Trophoblast cell (in vitro differentiated cells and primary cell): ENCODE results near the gene SMIM26. TPM values are rescaled to one million over a fixed set of nuclear protein-coding genes. Genes with fewer than 3 reads are reported as not detected.
"Not testable (repeated sequence)": the region's sequence is repeated elsewhere in the genome, so short reads cannot be mapped to it uniquely, and the experiment has no call there.

Experiments
- DNase-seq, 2 donors: peaks; one replicate each; pipeline ENCODE4 v3.0.0-alpha.2; 2016
- H2AFZ ChIP-seq: 2 replicates; pipeline ENCODE4 v1.6.1; 2013; ENCODE audit warnings: low read length, moderate library complexity, mild to moderate bottlenecking; ENCODE audit not compliant: insufficient read depth, poor library complexity
- H2AK5ac ChIP-seq: 2 replicates; pipeline ENCODE4 v1.6.1; 2013; ENCODE audit warnings: mild to moderate bottlenecking, low read length
- H2BK120ac ChIP-seq: 2 replicates; pipeline ENCODE4 v1.6.1; 2013; ENCODE audit warnings: low read length, mild to moderate bottlenecking, moderate library complexity; ENCODE audit not compliant: insufficient read depth, poor library complexity
- H2BK12ac ChIP-seq: 2 replicates; pipeline ENCODE4 v1.6.1; 2013; ENCODE audit warnings: mild to moderate bottlenecking, low read length, moderate library complexity
- H2BK5ac ChIP-seq: 2 replicates; pipeline ENCODE4 v1.6.1; 2013; ENCODE audit warnings: low read length, low read depth, moderate library complexity, mild to moderate bottlenecking; ENCODE audit not compliant: poor library complexity
- H3K14ac ChIP-seq: 2 replicates; pipeline ENCODE4 v1.6.1; 2013; ENCODE audit warnings: mild to moderate bottlenecking, low read length
- H3K18ac ChIP-seq: 2 replicates; pipeline ENCODE4 v1.6.1; 2013; ENCODE audit warnings: mild to moderate bottlenecking, low read length
- H3K23ac ChIP-seq: 2 replicates; pipeline ENCODE4 v1.6.1; 2013; ENCODE audit warnings: low read length
- H3K27ac ChIP-seq: 2 replicates; pipeline ENCODE4 v1.5.1; 2013; ENCODE audit warnings: low read depth, mild to moderate bottlenecking, inconsistent platforms, low read length, moderate library complexity
- H3K27me3 ChIP-seq: 2 replicates; pipeline ENCODE4 v1.6.1; 2013; ENCODE audit warnings: inconsistent platforms, mild to moderate bottlenecking, low read length, moderate library complexity; ENCODE audit not compliant: insufficient read depth
- H3K36me3 ChIP-seq, 2 experiments: 1 replicate in 1 of 2; 2 replicates in 1 of 2; pipeline ENCODE4 v1.6.1; 2013; ENCODE audit warnings: low read length in 2 of 2, mild to moderate bottlenecking in 2 of 2, moderate library complexity in 1 of 2; ENCODE audit not compliant: insufficient read depth in 2 of 2, control insufficient read depth in 1 of 2
- H3K4ac ChIP-seq: 2 replicates; pipeline ENCODE4 v1.6.1; 2013; ENCODE audit warnings: low read depth, mild to moderate bottlenecking, low read length, moderate library complexity
- H3K4me1 ChIP-seq, 2 experiments: 1 replicate in 1 of 2; 2 replicates in 1 of 2; pipeline ENCODE4 v1.6.1; 2013; ENCODE audit warnings: low read length in 2 of 2, mild to moderate bottlenecking in 2 of 2, moderate library complexity in 1 of 2; ENCODE audit not compliant: insufficient read depth in 2 of 2, control insufficient read depth in 1 of 2
- H3K4me2 ChIP-seq: 2 replicates; pipeline ENCODE4 v1.6.1; 2013; ENCODE audit warnings: inconsistent platforms, mild to moderate bottlenecking, low read length, moderate library complexity
- H3K4me3 ChIP-seq: 2 replicates; pipeline ENCODE4 v1.5.1; 2013; ENCODE audit warnings: mild to moderate bottlenecking, low read depth, low read length, inconsistent platforms
- H3K79me1 ChIP-seq: one replicate; pipeline ENCODE4 v1.6.1; 2013; ENCODE audit warnings: low read length
- H3K79me2 ChIP-seq: 2 replicates; pipeline ENCODE4 v1.6.1; 2013; ENCODE audit warnings: low read length, mild to moderate bottlenecking; ENCODE audit not compliant: control insufficient read depth, insufficient read depth, poor library complexity
- H3K9ac ChIP-seq: 2 replicates; pipeline ENCODE4 v1.6.1; 2013; ENCODE audit warnings: mild to moderate bottlenecking, low read length
- H3K9me3 ChIP-seq: 2 replicates; pipeline ENCODE4 v1.6.1; 2013; ENCODE audit warnings: low read depth, mild to moderate bottlenecking, control low read depth, inconsistent platforms, low read length; ENCODE audit not compliant: insufficient read depth
- H4K12ac ChIP-seq: 2 replicates; pipeline ENCODE4 v1.6.1; 2013; ENCODE audit warnings: low read depth, mild to moderate bottlenecking, low read length, moderate library complexity
- H4K8ac ChIP-seq: 2 replicates; pipeline ENCODE4 v1.6.1; 2013; ENCODE audit warnings: low read depth, mild to moderate bottlenecking, low read length, moderate library complexity
- H4K91ac ChIP-seq: one replicate; pipeline ENCODE4 v1.6.1; 2013; ENCODE audit warnings: low read depth, mild to moderate bottlenecking, low read length, moderate library complexity
- WGBS: extraction: QIAGEN DNeasy Blood & Tissue Kit; methylation state at CpG from one replicate; pipeline ENCODE4 v1.1.7; 2013; ENCODE audit warnings: missing lambda C conversion rate; ENCODE audit not compliant: insufficient read length, insufficient coverage; ENCODE audit errors: extremely low coverage; 5-methylcytosine and 5-hydroxymethylcytosine counted together
- polyA plus RNA-seq: library from polyadenylated mRNA; stranded (reverse); fragments of 200-250 nt; gene quantifications from 2 replicates; pipeline ENCODE4 v1.2.3, GENCODE V29; 2013

The SMIM26 gene
- polyA plus RNA-seq = 155 and 156 TPM in 2 replicates

DNA sequence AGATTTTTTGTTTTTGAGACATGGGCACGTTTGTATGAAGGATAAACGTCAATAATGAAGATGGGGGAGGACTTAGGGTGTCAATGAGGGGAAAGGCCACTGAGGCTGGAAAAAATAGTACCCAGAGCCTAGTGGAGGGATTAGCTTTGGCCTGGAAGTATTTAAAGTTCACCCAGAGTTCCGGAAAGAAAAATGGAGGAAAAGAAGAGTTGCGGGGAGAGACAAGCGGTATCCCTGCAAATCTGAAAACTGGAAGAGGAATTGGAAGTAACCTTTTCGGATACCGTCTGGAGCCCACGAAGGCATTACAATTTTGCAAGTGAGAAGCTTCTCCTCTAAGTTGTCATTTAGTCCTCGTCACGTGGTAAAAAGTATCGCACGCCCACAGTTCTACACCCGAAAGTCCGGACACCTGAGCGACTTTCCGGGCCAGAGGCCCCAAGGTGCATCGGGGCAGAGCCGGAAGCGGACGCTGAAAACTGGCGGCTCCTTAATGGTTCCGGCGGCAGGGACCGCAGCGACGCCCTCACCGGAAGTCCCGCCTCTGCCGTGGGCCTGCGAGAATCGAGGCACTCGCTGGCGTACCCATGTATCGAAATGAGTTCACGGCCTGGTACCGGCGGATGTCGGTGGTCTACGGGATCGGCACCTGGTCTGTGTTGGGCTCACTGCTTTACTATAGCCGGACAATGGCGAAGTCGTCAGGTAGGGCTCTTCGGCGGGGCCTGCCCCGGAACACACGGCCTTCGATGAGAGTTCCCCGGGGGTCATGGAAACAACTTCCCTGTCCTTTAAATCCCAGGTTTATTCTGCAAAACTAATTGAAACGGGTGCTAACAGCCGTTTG lies at the start of gene SMIM26:
SMIM26 (plus strand) TSS at position 541 of the 847 bp plus-strand sequence; CDS start at position 588, 47 bp downstream.
- H3K9me3 ChIP-seq = no peaks in the 10 kb centered on the region
- peak within 1 kb of the TSS; percentile 92 for H3K4me3 ChIP-seq
- H2BK120ac ChIP-seq = peak within 1 kb of the TSS; percentile 83
- no CpG with 5 or more reads among the region's 51 CpGs for WGBS
- peak within 1 kb of the TSS; percentile 97 for H4K91ac ChIP-seq
- H2BK5ac ChIP-seq = peak within 1 kb of the TSS; percentile 86
- peak within 1 kb of the TSS; percentile 66 for H3K27ac ChIP-seq
- H3K18ac ChIP-seq = peak within 1 kb of the TSS; percentile 97
- H4K8ac ChIP-seq = peak within 1 kb of the TSS; percentile 99
- H3K23ac ChIP-seq = no peak within 1 kb of the TSS
- peaks cover 0 to 2% of the 10 kb centered on the region in 2 experiments for H3K4me1 ChIP-seq
- peak within 1 kb of the TSS; percentile 92 for H3K4me2 ChIP-seq
- peak within 1 kb of the TSS; percentile 99 for H2AFZ ChIP-seq
- H3K27me3 ChIP-seq = no peaks in the 10 kb centered on the region
- peaks cover 9 to 15% of the 10 kb centered on the region in 2 experiments for H3K36me3 ChIP-seq
- H3K79me1 ChIP-seq = peaks cover 4% of the 10 kb centered on the region
- peak within 1 kb of the TSS; percentile 92 for H3K9ac ChIP-seq
- DNase-seq = peak; percentile 92 to 93
- H3K79me2 ChIP-seq = peaks cover 5% of the 10 kb centered on the region
- no peak within 1 kb of the TSS for H2BK12ac ChIP-seq
- H2AK5ac ChIP-seq = peak within 1 kb of the TSS; percentile 82
- H3K14ac ChIP-seq = peak within 1 kb of the TSS; percentile 97
- peak within 1 kb of the TSS; percentile 99 for H4K12ac ChIP-seq
- peak within 1 kb of the TSS; percentile 89 for H3K4ac ChIP-seq

- H2AK5ac ChIP-seq, H3K14ac ChIP-seq, H3K4me2 ChIP-seq, H4K91ac ChIP-seq, H3K18ac ChIP-seq, H3K9ac ChIP-seq, H3K79me2 ChIP-seq, H3K79me1 ChIP-seq, H3K27ac ChIP-seq, DNase-seq, H3K9me3 ChIP-seq, H3K4ac ChIP-seq, H3K4me3 ChIP-seq, H2BK120ac ChIP-seq, H3K27me3 ChIP-seq, H4K8ac ChIP-seq, H3K4me1 ChIP-seq, H2AFZ ChIP-seq, H2BK5ac ChIP-seq, H4K12ac ChIP-seq, H3K23ac ChIP-seq, H2BK12ac ChIP-seq: not testable (repeated sequence)
- peaks cover 22 to 33% of the 10 kb centered on the region in 2 experiments for H3K36me3 ChIP-seq
- no CpG with 5 or more reads among the region's 9 CpGs for WGBS
These were observed 45.2 kb upstream of the SMIM26 start for GRCh38 chr20:18522066-18522465.

GRCh38 chr20:18523066-18523465 lies 44.2 kb upstream of the SMIM26 start:
- Histone ChIP-seq H3K9me3 (no peaks in the 10 kb centered on the region), H3K14ac (no peak overlapping the region), H2BK5ac (no peak overlapping the region), H2AFZ (no peak overlapping the region), H3K4ac (no peak overlapping the region), H4K91ac (no peak overlapping the region), H3K79me1 (no peaks in the 10 kb centered on the region), H4K12ac (no peak overlapping the region), H3K23ac (no peak overlapping the region), H4K8ac (no peak overlapping the region), H3K9ac (no peak overlapping the region), H3K27me3 (no peaks in the 10 kb centered on the region), H3K4me1 (no peaks in the 10 kb centered on the region), H3K4me3 (no peak overlapping the region), H2AK5ac (no peak overlapping the region), H2BK120ac (no peak overlapping the region), H3K27ac (no peak overlapping the region), H2BK12ac (no peak overlapping the region), H3K79me2 (no peaks in the 10 kb centered on the region), H3K36me3 (peaks cover 23 to 39% of the 10 kb centered on the region in 2 experiments), H3K18ac (no peak overlapping the region), H3K4me2 (no peak overlapping the region)
- no CpG with 5 or more reads among the region's 2 CpGs for WGBS
- no peak for DNase-seq

GRCh38 chr20:18524646-18525045 lies 42.6 kb upstream of the SMIM26 start:
- Histone ChIP-seq H3K23ac (no peak overlapping the region), H4K91ac (no peak overlapping the region), H3K14ac (no peak overlapping the region), H3K9me3 (no peaks in the 10 kb centered on the region), H3K79me1 (no peaks in the 10 kb centered on the region), H4K8ac (no peak overlapping the region), H3K4me3 (no peak overlapping the region), H4K12ac (no peak overlapping the region), H3K4me2 (no peak overlapping the region), H2BK120ac (no peak overlapping the region), H3K9ac (no peak overlapping the region), H3K27me3 (no peaks in the 10 kb centered on the region), H3K27ac (no peak overlapping the region), H2AK5ac (no peak overlapping the region), H2AFZ (no peak overlapping the region), H3K18ac (no peak overlapping the region), H2BK12ac (no peak overlapping the region), H2BK5ac (no peak overlapping the region), H3K4ac (no peak overlapping the region), H3K36me3 (peaks cover 27 to 54% of the 10 kb centered on the region in 2 experiments), H3K79me2 (no peaks in the 10 kb centered on the region), H3K4me1 (no peaks in the 10 kb centered on the region)
- DNase-seq = peak in 1 of 2 donors; percentile 50
- no CpG with 5 or more reads among the region's 1 CpG for WGBS
